GM19397 (cell line): ENCODE data around the gene DNASE1L2.
"Not testable (repeated sequence)": the region's sequence is repeated elsewhere in the genome, so short reads cannot be mapped to it uniquely, and the experiment has no call there.

ENCODE experiments used
- ATAC-seq: cut with Tn5 transposase; IDR thresholded peaks from one replicate; pipeline ENCODE4 v1.9.1; 2021; ENCODE audit warnings: mild to moderate bottlenecking, moderate library complexity; ENCODE audit not compliant: unreplicated experiment

The DNASE1L2 gene

GRCh38 chr16:2203119-2203688 is 33.0 kb upstream of the DNASE1L2 start:
- not testable (repeated sequence) for ATAC-seq

- ATAC-seq = no peak
Observed at GRCh38 chr16:2204416-2205103, 31.7 kb upstream of the DNASE1L2 start.

- ATAC-seq = peak; percentile 71
Observed at GRCh38 chr16:2205104-2205966, 30.9 kb upstream of the DNASE1L2 start, which contains the start of gene MLST8. Gene MLST8 (plus strand): TSS chr16:2205454. CDS start chr16:2206086, 632 bp downstream.

GRCh38 chr16:2205967-2206313 is 30.3 kb upstream of the DNASE1L2 start:
- peak; percentile 21 for ATAC-seq

GRCh38 chr16:2206420-2206779 is 29.8 kb upstream of the DNASE1L2 start:
- no peak for ATAC-seq

- no peak for ATAC-seq
Observed at GRCh38 chr16:2206780-2207433, 29.3 kb upstream of the DNASE1L2 start.

GRCh38 chr16:2207872-2208271 is 28.4 kb upstream of the DNASE1L2 start:
- ATAC-seq = no peak

GRCh38 chr16:2208308-2208707 is 27.9 kb upstream of the DNASE1L2 start:
- ATAC-seq = no peak

- ATAC-seq = no peak
Observed at GRCh38 chr16:2208772-2209171, 27.5 kb upstream of the DNASE1L2 start.

GRCh38 chr16:2209258-2210008 is 26.8 kb upstream of the DNASE1L2 start:
- no peak for ATAC-seq

- ATAC-seq = no peak
Observed at GRCh38 chr16:2210009-2210332, 26.3 kb upstream of the DNASE1L2 start.

- ATAC-seq = no peak
Observed at GRCh38 chr16:2210386-2211365, 25.6 kb upstream of the DNASE1L2 start, which contains the start of gene BRICD5. Gene BRICD5 (minus strand): TSS chr16:2210863. CDS start chr16:2210833, 30 bp downstream.

- ATAC-seq = no peak
Observed at GRCh38 chr16:2211923-2212347, 24.3 kb upstream of the DNASE1L2 start.

- ATAC-seq = no peak
Observed at GRCh38 chr16:2212362-2213324, 23.6 kb upstream of the DNASE1L2 start.

GRCh38 chr16:2213817-2214718 is 22.2 kb upstream of the DNASE1L2 start:
- ATAC-seq = peak; percentile 1

GRCh38 chr16:2214719-2214968 is 21.6 kb upstream of the DNASE1L2 start, which contains the start of gene PGP:
Gene PGP (minus strand): TSS chr16:2214840. CDS start chr16:2214777, 63 bp downstream.
- peak; percentile 87 for ATAC-seq

- no peak for ATAC-seq
Observed at GRCh38 chr16:2216330-2216729, 19.9 kb upstream of the DNASE1L2 start.
